ENCODE data around the gene RPS6KB2. TPM values are rescaled to one million over a fixed set of nuclear protein-coding genes. Genes with fewer than 3 reads are reported as not detected.
A peak's percentile ranks its signal among the peaks of the same experiment; 100 is the strongest.
"Not testable (repeated sequence)": the region's sequence is repeated elsewhere in the genome, so short reads cannot be mapped to it uniquely, and the experiment has no call there.

Gene RPS6KB2
- total RNA-seq, 2 experiments from 2014 or later, result 57.4 to 57.5 TPM

- intact Hi-C loops (cut with micrococcal nuclease), result loop anchor here (1.0 to 5.0 kb wide), 4 partner anchors 18 to 44 kb away; partner anchors contain the start of genes CDK2AP2 and RPS6KB2
- no peaks in the 10 kb centered on the region for H3K9me3 Mint-ChIP-seq
- no peaks in the 10 kb centered on the region for H3K27me3 Mint-ChIP-seq
- peak; percentile 96 for DNase-seq
- H3K27ac Mint-ChIP-seq, result peak overlapping the region; percentile 93
- peak overlapping the region; percentile 89 for H3K4me3 Mint-ChIP-seq
- H3K4me1 Mint-ChIP-seq (ENCODE audit: low read depth), result peaks cover 34% of the 10 kb centered on the region
- CTCF ChIA-PET, result interaction anchor here (0.9 to 1.3 kb wide), 3 partner anchors 27 to 62 kb away, joined by 3 read pairs; partner anchors contain the start of gene PTPRCAP
- POLR2A ChIA-PET, result interaction anchor here (0.5 to 2.0 kb wide), 8 partner anchors 10 to 112 kb away, joined by 3 to 10 read pairs (median 3); partner anchors contain the start of genes PITPNM1, POLD4, PTPRCAP and RPS6KB2
- peaks cover 5% of the 10 kb centered on the region for H3K36me3 Mint-ChIP-seq
Measured at GRCh38 chr11:67464411-67465188, 36.3 kb downstream of the RPS6KB2 start.

GRCh38 chr11:67465189-67465510, 36.9 kb downstream of the RPS6KB2 start:
- CTCF ChIA-PET, result interaction anchor here (0.6 to 1.3 kb wide), 5 partner anchors 20 to 148 kb away, joined by 3 to 5 read pairs (median 3); partner anchors contain the start of gene PTPRCAP
- intact Hi-C loops (cut with micrococcal nuclease), result loop anchor here (2.0 to 5.0 kb wide), 2 partner anchors 18 to 38 kb away; partner anchors contain the start of gene RPS6KB2
- peaks cover 32% of the 10 kb centered on the region for H3K4me1 Mint-ChIP-seq (ENCODE audit: low read depth)
- no peak for DNase-seq
- H3K4me3 Mint-ChIP-seq, result peak overlapping the region; percentile 89
- peak overlapping the region; percentile 93 for H3K27ac Mint-ChIP-seq
- peaks cover 5% of the 10 kb centered on the region for H3K36me3 Mint-ChIP-seq
- H3K27me3 Mint-ChIP-seq, result no peaks in the 10 kb centered on the region
- POLR2A ChIA-PET, result interaction anchor here (0.9 to 2.0 kb wide), 7 partner anchors 13 to 113 kb away, joined by 3 to 10 read pairs (median 3); partner anchors contain the start of genes PITPNM1, POLD4, PTPRCAP and RPS6KB2
- H3K9me3 Mint-ChIP-seq, result no peaks in the 10 kb centered on the region

- Mint-ChIP-seq H3K27ac (peak overlapping the region; percentile 93), H3K4me1 (ENCODE audit: low read depth) (peaks cover 32% of the 10 kb centered on the region), H3K4me3 (peak overlapping the region; percentile 89)
- intact Hi-C loops (cut with micrococcal nuclease), result loop anchor here (2.0 to 5.0 kb wide), 2 partner anchors 19 to 38 kb away; partner anchors contain the start of gene RPS6KB2
- H3K9me3 Mint-ChIP-seq, H3K27me3 Mint-ChIP-seq, DNase-seq, H3K36me3 Mint-ChIP-seq: not testable (repeated sequence)
- POLR2A ChIA-PET, result interaction anchor here (0.5 to 2.0 kb wide), 9 partner anchors 10 to 113 kb away, joined by 3 to 10 read pairs (median 3); partner anchors contain the start of genes PITPNM1, POLD4, PTPRCAP and RPS6KB2
- CTCF ChIA-PET, result interaction anchor here (0.6 to 1.3 kb wide), 5 partner anchors 21 to 148 kb away, joined by 3 to 5 read pairs (median 3); partner anchors contain the start of gene PTPRCAP
Measured at GRCh38 chr11:67465530-67465929, 37.2 kb downstream of the RPS6KB2 start.

- Mint-ChIP-seq H3K27ac (no peak overlapping the region), H3K36me3 (peaks cover 5% of the 10 kb centered on the region), H3K9me3 (no peaks in the 10 kb centered on the region), H3K4me1 (ENCODE audit: low read depth) (peaks cover 32% of the 10 kb centered on the region), H3K4me3 (no peak overlapping the region), H3K27me3 (no peaks in the 10 kb centered on the region)
- DNase-seq, result no peak
- intact Hi-C loops (cut with micrococcal nuclease), result loop anchor here (5.0 kb wide), 1 partner anchor 39 kb away; the partner anchor contains the start of gene RPS6KB2
- ChIA-PET CTCF (interaction anchor here (1.1 kb wide), 1 partner anchor 149 kb away, joined by 3 read pairs; no protein-coding TSS in a partner anchor), POLR2A (interaction anchor here (0.5 to 4.3 kb wide), 5 partner anchors 9 to 59 kb away, joined by 3 to 35 read pairs (median 5); partner anchors contain the start of gene PTPRCAP)
Measured at GRCh38 chr11:67466367-67466766, 38.1 kb downstream of the RPS6KB2 start.

- H3K4me1 Mint-ChIP-seq (ENCODE audit: low read depth), result peaks cover 32% of the 10 kb centered on the region
- CTCF ChIA-PET, result interaction anchor here (1.2 to 2.5 kb wide), 6 partner anchors 17 to 116 kb away, joined by 4 to 13 read pairs (median 6); partner anchors contain the start of genes AIP and PITPNM1
- intact Hi-C loops (cut with micrococcal nuclease), result loop anchor here (5.0 kb wide), 1 partner anchor 40 kb away; the partner anchor contains the start of gene RPS6KB2
- no peaks in the 10 kb centered on the region for H3K27me3 Mint-ChIP-seq
- no peak for DNase-seq
- peak overlapping the region; percentile 90 for H3K4me3 Mint-ChIP-seq
- peak overlapping the region; percentile 90 for H3K27ac Mint-ChIP-seq
- POLR2A ChIA-PET, result interaction anchor here (0.7 to 4.3 kb wide), 6 partner anchors 19 to 60 kb away, joined by 3 to 35 read pairs (median 8); partner anchors contain the start of genes PITPNM1 and PTPRCAP
- H3K9me3 Mint-ChIP-seq, result no peaks in the 10 kb centered on the region
- H3K36me3 Mint-ChIP-seq, result peaks cover 5% of the 10 kb centered on the region
Measured at GRCh38 chr11:67466962-67467771, 38.9 kb downstream of the RPS6KB2 start.

GRCh38 chr11:67468056-67468455, 39.8 kb downstream of the RPS6KB2 start:
- Mint-ChIP-seq H3K9me3 (no peaks in the 10 kb centered on the region), H3K4me3 (peak overlapping the region; percentile 90), H3K36me3 (peaks cover 5% of the 10 kb centered on the region), H3K27me3 (no peaks in the 10 kb centered on the region), H3K4me1 (ENCODE audit: low read depth) (peaks cover 32% of the 10 kb centered on the region), H3K27ac (peak overlapping the region; percentile 90)
- intact Hi-C loops (cut with micrococcal nuclease), result loop anchor here (2.0 to 5.0 kb wide), 2 partner anchors 29 to 41 kb away; partner anchors contain the start of gene RPS6KB2
- POLR2A ChIA-PET, result interaction anchor here (0.6 to 4.3 kb wide), 19 partner anchors 11 to 228 kb away, joined by 3 to 35 read pairs (median 4); partner anchors contain the start of genes AIP, PITPNM1, PPP1CA and PTPRCAP
- CTCF ChIA-PET, result interaction anchor here (0.7 to 2.5 kb wide), 12 partner anchors 16 to 162 kb away, joined by 3 to 17 read pairs (median 5); partner anchors contain the start of genes AIP, CORO1B, NUDT8 and PITPNM1
- peak; percentile 61 for DNase-seq

GRCh38 chr11:67468456-67468758, 40.1 kb downstream of the RPS6KB2 start:
- Mint-ChIP-seq H3K27me3 (no peaks in the 10 kb centered on the region), H3K36me3 (peaks cover 5% of the 10 kb centered on the region), H3K27ac (peak overlapping the region; percentile 90), H3K4me1 (ENCODE audit: low read depth) (peaks cover 32% of the 10 kb centered on the region), H3K9me3 (no peaks in the 10 kb centered on the region), H3K4me3 (peak overlapping the region; percentile 90)
- peak; percentile 41 for DNase-seq
- intact Hi-C loops (cut with micrococcal nuclease), result loop anchor here (2.0 to 5.0 kb wide), 2 partner anchors 30 to 41 kb away; partner anchors contain the start of gene RPS6KB2
- ChIA-PET POLR2A (interaction anchor here (0.6 to 4.3 kb wide), 18 partner anchors 12 to 229 kb away, joined by 3 to 35 read pairs (median 4); partner anchors contain the start of genes AIP, PITPNM1, PPP1CA and PTPRCAP), CTCF (interaction anchor here (0.7 to 2.5 kb wide), 13 partner anchors 16 to 161 kb away, joined by 3 to 17 read pairs (median 4); partner anchors contain the start of genes AIP, CORO1B, NUDT8 and PITPNM1)

- peaks cover 5% of the 10 kb centered on the region for H3K36me3 Mint-ChIP-seq
- POLR2A ChIA-PET, result interaction anchor here (0.6 to 4.3 kb wide), 18 partner anchors 12 to 229 kb away, joined by 3 to 35 read pairs (median 4); partner anchors contain the start of genes AIP, PITPNM1, PPP1CA and PTPRCAP
- peak within 1 kb of the TSS; percentile 90 for H3K27ac Mint-ChIP-seq
- intact Hi-C loops (cut with micrococcal nuclease), result loop anchor here (1.0 to 5.0 kb wide), 5 partner anchors 14 to 67 kb away; partner anchors contain the start of genes AIP and RPS6KB2
- H3K4me1 Mint-ChIP-seq (ENCODE audit: low read depth), result peaks cover 32% of the 10 kb centered on the region
- no peaks in the 10 kb centered on the region for H3K27me3 Mint-ChIP-seq
- H3K9me3 Mint-ChIP-seq, result no peaks in the 10 kb centered on the region
- DNase-seq, result peak; percentile 95
- peak within 1 kb of the TSS; percentile 90 for H3K4me3 Mint-ChIP-seq
- CTCF ChIA-PET, result interaction anchor here (0.7 to 2.5 kb wide), 12 partner anchors 15 to 161 kb away, joined by 3 to 17 read pairs (median 5); partner anchors contain the start of genes AIP, CORO1B, NUDT8 and PITPNM1
Measured at GRCh38 chr11:67468759-67469507, 40.6 kb downstream of the RPS6KB2 start, which contains the start of gene TMEM134. Gene TMEM134, minus strand, starts transcription at chr11:67469251. Its CDS starts 59 bp downstream, at chr11:67469192.

- peak overlapping the region; percentile 75 for H3K4me3 Mint-ChIP-seq
- peaks cover 5% of the 10 kb centered on the region for H3K36me3 Mint-ChIP-seq
- no peaks in the 10 kb centered on the region for H3K9me3 Mint-ChIP-seq
- H3K27me3 Mint-ChIP-seq, result no peaks in the 10 kb centered on the region
- intact Hi-C loops (cut with micrococcal nuclease), result loop anchor here (1.0 to 5.0 kb wide), 5 partner anchors 14 to 67 kb away; partner anchors contain the start of genes AIP and RPS6KB2
- DNase-seq, result no peak
- ChIA-PET POLR2A (interaction anchor here (1.5 to 4.3 kb wide), 4 partner anchors 17 to 61 kb away, joined by 3 to 35 read pairs (median 14); partner anchors contain the start of gene PTPRCAP), CTCF (interaction anchor here (1.5 to 2.5 kb wide), 4 partner anchors 15 to 87 kb away, joined by 4 to 17 read pairs (median 10); partner anchors contain the start of genes AIP and PPP1CA)
- H3K27ac Mint-ChIP-seq, result peak overlapping the region; percentile 77
- peaks cover 30% of the 10 kb centered on the region for H3K4me1 Mint-ChIP-seq (ENCODE audit: low read depth)
Measured at GRCh38 chr11:67469508-67469811, 41.2 kb downstream of the RPS6KB2 start.
